Endothelial cell of umbilical vein (primary cell): ENCODE results near the gene OR7C1.
"Not testable (repeated sequence)": the region's sequence is repeated elsewhere in the genome, so short reads cannot be mapped to it uniquely, and the experiment has no call there.

Experiments used
- EZH2 ChIP-seq: IDR thresholded peaks from 2 replicates; pipeline ENCODE4 v1.6.1; 2012; ENCODE audit warnings: borderline replicate concordance, low read depth, mild to moderate bottlenecking, moderate library complexity, low read length, inconsistent platforms; ENCODE audit not compliant: severe bottlenecking
- POLR2AphosphoS5 ChIP-seq: IDR thresholded peaks from 2 replicates; pipeline ENCODE4 v1.6.1; 2012; ENCODE audit warnings: low read depth, mild to moderate bottlenecking, control low read depth, low read length, moderate library complexity; ENCODE audit not compliant: insufficient read depth
- TF ChIP-seq, protein P1 (sequence below): IDR thresholded peaks from 2 replicates; pipeline ENCODE4 v1.6.1; 2011; ENCODE audit not compliant: insufficient read depth, insufficient read length

DNA sequence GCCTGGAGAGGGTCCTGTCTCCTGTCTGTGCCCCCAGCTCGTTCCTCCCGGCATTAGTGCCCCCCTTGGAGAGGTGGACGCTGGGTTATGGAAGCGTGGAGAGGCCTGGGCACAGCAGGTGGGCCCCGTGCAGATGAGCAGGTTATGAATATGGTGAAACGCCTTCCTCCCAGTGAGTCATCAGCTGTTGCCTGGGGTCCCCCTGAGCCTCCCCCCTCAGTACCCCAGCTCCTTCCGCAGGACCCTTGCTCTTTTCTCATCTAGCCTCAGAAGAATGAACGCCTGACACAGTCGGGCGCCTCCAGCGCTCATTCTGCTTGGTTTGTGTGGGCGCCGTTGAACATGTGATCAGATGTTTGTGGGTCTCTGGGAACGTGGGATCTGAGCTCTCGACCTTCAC, 69.1 kb downstream of the OR7C1 start:
- TF ChIP-seq, protein P1, sequence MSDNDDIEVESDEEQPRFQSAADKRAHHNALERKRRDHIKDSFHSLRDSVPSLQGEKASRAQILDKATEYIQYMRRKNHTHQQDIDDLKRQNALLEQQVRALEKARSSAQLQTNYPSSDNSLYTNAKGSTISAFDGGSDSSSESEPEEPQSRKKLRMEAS, result not testable (repeated sequence)
- not testable (repeated sequence) for TF ChIP-seq POLR2AphosphoS5, EZH2
